NK-92 (cell line): Measurements from ENCODE around the gene MCF2L2.
"Not testable (repeated sequence)": the region's sequence is repeated elsewhere in the genome, so short reads cannot be mapped to it uniquely, and the experiment has no call there.

Experiments
- DNase-seq: peaks from one replicate; lab custom pipeline; 2025; ENCODE audit not compliant: unreplicated experiment; lab: John Stamatoyannopoulos, UW

The MCF2L2 gene

DNA sequence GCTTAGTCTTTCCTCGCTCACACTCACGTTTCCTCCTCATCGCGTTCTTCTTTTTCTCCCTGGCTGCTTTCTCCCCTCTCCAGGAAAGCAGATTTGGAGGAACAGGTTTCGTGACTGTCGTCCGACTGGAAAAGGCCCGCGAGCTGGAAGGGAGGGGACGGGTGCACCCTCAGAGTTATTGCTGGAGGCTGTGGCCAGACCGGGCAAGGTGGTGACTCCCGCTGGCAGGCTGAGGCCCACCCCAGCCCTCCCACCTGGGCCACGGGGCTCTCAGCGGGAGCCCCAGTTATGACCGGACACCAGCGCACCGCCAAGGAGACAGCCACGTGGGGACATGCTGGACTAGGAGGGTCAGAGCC lies 248.9 kb downstream of the MCF2L2 start:
- not testable (repeated sequence) for DNase-seq

GRCh38 chr3:183178833-183179549 lies 249.4 kb downstream of the MCF2L2 start:
- DNase-seq, result no peak

- DNase-seq, result no peak
Measured at GRCh38 chr3:183178512-183178832, 249.9 kb downstream of the MCF2L2 start.

DNA sequence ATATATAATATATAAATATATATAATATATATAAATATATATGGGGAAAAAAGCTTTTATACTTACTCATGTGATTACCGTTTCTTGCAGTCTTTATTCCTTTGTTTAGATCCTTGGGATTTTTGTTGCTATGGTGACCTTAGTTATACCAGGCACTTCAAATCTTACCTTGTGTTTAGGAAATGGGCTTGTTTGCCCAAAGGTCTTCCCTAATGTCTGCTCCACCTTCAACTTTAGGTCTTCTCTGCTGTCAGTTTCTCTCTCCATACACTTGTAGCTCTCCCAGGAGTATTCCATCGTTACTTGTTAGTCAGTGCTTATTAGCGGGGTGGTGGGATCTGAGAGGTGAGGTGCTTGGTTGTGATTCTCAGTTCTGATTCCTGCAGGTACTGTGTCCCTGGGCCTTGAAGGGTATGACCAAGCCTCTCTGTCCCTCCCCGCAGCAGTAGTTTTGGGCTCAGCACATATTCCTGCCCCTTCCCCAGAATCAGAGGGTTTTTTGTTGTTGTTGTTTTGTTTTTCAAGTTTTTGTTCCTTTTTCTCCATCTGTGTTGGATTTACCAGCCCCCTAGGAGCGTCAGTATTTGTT lies 256.3 kb downstream of the MCF2L2 start:
- DNase-seq, result no peak

DNA sequence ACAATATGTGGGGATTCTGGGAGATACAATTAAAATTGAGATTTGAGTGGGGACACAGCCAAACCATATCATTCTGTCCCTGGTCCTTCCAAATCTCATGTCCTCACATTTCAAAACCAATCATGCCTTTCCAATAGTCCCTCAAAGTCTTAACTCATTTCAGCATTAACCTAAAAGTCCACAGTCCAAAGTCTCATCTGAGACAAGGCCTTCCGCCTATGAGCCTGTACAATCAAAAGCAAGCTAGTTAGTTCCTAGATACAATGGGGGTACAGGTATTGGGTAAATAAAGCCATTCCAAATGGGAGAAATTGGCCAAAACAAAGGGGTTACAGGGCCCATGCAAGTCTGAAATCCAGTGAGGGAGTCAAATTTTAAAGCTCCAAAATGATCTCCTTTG lies 260.4 kb downstream of the MCF2L2 start:
- DNase-seq, result not testable (repeated sequence)

DNA sequence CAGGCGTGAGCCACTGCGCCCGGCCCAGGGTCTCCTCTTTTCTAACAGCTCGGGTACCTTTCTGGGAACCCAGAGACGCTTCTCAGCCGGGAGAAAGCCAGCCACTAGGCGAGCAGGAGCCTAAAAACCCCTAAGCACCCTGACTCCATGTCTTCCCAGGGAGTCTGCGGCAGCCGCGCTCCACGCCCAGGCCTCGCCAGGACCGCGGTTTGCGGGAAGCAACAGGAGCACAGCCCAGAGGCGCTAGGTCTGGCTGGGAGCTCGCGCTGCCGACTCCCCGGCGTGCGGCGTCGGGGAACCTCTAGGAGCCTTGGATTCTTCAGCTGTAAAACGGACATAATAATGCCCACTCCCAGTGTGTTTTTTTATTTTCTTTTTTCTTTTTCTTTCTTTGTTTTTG lies 264.9 kb downstream of the MCF2L2 start:
- DNase-seq, result no peak

DNA sequence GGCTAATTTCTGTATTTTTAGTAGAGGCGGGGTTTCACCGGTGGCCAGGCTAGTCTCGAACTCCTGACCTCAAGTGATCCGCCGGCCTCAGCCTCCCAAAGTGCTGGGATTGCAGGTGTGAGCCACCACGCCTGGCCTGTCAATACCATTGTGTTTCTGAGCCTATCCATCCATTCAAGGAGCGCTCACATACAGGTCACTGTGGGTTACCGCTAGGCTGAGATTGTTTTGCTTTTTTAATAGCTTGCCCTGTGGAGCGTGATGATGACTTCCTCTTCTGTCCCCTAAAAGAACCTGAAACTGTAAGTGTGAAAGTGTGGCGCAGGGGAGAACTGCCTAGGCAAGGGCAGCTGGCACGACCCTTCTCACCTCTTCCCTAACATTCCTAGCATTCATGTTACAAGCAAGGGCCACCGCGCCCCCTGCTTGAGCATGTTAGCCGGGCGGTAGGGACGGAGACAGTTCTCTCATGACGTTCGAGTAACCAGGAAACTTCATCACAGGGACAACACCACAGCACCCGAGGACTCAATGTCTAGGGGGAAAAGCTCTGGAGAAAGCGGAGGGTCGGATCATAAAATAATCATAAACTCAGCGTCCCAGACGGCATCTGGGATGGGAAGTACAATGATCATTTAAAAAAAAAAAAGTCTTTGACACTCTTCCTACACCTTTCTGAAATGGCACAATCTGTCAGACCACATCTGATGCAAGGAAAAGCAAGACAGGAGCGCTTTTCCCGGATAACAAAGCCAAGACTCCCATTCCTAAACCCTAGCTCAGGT lies 266.7 kb downstream of the MCF2L2 start:
- no peak for DNase-seq

DNA sequence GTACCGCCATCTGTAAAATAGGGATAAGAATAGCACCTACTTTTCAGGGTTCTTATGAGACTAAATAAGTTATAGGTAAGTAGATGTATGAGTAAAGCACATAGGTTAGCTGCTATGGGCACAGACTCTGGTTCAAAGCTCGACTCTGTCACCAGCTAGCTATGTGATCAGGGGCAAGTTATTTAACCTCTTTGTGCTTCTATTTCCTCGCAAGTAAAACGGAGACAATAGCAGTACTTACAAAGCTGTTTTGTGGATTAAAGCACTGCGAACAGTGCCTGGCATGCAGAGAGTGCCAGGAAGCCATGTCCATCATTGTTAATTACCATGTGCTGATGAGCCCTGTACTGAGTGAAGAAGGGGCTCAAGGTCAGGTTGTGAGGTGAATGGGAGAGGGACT lies 267.8 kb downstream of the MCF2L2 start:
- DNase-seq, result no peak

DNA sequence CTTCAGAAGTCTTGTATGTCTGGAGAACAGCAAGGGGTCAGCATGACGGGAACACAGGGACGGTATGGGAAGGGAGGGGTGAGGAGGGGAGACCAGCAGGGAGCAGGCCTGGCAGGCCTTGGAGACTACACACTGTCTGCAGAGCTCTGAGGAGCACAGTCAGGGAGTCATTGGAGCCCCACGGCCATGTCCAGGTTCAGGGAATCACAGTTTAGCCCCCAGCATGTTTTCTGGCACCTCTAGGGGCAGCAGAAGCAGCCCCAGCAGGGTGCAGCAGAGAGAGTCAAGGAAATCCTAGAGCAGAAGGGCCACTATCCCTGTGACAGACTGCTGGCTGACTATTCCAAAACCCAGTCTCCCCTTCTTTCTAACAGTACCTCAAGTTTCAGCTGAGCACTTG lies 269.1 kb downstream of the MCF2L2 start:
- no peak for DNase-seq

DNA sequence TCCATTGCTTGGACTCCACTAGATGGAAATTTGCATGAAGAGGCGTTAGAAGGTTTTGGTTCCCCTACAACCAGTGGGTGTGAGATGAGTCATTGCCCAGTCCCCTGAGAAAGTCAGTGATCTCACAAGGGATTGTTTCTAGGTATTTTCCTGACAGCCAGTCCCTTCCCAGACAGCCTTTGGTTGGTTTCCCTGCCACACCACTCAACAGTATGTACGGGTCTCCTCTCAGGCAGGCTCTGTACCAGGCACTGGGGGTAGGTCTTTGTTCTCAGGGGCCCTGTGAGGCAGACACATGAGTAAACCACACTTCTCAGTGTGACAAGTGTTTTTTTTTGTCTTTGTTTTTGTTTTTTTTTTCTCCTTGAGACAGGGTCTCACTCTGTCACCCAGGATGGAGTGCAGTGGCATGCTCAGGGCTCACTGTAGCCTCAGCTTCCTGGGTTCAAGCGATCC lies 269.8 kb downstream of the MCF2L2 start:
- DNase-seq, result no peak

DNA sequence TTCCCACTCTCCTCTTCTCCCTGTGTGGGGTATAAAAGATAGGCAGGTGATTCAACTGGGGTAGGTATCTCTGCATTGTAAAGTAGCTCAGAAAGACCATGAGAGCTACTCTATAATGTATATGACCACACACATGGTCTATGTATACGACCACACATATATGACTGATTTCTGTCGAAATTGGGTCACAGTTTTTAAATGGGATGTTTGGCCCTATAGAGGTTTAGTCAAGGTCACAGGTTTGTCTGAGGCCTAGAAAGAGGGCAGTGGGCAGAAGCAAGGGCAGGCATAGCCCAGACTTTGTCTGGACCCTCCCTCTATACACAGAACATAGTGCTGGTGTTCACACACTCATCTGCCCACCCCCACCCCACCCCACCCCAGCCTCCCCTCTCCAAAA lies 270.3 kb downstream of the MCF2L2 start:
- no peak for DNase-seq

- DNase-seq, result no peak
Measured at GRCh38 chr3:183156266-183156665, 272.2 kb downstream of the MCF2L2 start.

DNA sequence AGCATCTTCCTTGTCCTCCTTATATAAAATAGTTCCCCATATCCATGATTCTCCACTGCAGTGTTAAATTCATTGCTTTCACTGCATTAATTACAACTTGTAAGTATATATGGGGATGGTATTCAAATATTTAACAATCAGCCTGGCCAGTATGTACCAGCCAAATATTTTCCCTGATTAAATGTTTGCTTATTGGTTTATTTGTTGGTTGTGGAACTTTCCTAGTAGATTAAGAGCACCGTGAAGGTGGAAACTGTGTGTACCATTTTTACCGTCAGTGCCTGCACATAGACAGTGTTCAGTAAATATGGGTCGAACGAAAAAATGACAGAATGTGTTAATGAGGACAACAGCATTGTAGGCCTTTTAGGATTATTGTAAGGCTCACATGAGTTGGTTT lies 272.9 kb downstream of the MCF2L2 start:
- DNase-seq, result no peak

DNA sequence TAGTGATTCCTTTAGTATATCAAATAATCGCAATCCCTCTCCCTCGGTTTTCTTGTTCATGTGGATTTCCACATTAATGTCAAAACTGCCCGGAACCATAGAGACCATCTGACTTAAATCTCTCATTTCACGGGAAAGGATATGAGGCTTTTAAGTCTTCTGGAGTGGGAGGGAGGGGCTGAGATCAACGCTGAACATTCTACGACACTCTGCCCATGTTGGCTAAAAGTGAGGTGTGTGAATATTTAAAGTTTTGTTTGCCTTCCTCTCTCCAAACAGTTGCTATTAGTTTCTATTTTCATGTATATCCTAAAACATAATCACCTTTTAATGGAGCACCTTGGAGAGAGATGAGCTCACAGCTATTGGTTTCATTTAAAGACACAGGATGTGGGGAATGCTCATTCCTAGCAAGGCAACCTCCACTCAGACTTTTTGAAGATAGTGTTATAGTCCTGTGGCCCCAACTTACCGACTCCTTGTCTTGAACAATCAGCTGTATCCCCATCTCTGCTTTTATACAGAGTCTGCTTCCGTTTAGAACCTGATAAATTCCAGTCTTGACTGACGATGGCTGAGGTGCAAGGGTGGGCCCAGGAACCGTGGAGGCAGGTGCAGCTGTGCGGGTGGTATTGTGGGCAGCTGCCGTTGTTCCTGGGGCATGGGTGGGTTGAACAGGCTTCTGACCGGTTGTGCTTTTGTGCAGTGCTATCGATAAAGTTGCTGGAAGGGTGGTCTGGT lies 275.0 kb downstream of the MCF2L2 start:
- DNase-seq, result no peak

DNA sequence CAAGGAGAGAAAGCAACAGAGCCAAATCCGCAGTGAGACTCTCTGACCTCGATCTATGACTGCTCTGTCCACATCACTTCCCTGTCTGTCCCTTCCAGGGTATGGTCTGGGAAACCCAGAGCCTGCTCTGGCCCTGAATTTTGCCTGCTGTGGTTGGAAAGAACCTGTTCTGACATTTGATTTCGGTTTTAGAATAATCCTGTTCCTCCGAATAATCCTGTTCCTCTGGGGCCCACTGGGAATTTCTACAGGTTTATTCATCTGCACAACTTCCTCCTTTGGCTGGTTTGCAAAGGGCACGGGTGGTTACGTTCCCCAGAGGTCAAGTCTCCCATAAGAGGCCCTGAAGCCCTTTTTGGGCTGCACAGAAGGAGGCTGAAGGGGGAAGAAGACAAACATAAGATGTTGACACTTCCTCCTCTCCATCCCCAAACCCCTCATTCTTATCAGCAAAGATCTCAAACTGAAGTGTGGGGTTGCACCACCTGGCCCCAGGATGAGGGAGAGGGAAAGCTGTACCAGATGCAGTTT lies 276.5 kb downstream of the MCF2L2 start:
- no peak for DNase-seq

- DNase-seq, result no peak
Measured at GRCh38 chr3:183151086-183151485, 277.3 kb downstream of the MCF2L2 start.

DNA sequence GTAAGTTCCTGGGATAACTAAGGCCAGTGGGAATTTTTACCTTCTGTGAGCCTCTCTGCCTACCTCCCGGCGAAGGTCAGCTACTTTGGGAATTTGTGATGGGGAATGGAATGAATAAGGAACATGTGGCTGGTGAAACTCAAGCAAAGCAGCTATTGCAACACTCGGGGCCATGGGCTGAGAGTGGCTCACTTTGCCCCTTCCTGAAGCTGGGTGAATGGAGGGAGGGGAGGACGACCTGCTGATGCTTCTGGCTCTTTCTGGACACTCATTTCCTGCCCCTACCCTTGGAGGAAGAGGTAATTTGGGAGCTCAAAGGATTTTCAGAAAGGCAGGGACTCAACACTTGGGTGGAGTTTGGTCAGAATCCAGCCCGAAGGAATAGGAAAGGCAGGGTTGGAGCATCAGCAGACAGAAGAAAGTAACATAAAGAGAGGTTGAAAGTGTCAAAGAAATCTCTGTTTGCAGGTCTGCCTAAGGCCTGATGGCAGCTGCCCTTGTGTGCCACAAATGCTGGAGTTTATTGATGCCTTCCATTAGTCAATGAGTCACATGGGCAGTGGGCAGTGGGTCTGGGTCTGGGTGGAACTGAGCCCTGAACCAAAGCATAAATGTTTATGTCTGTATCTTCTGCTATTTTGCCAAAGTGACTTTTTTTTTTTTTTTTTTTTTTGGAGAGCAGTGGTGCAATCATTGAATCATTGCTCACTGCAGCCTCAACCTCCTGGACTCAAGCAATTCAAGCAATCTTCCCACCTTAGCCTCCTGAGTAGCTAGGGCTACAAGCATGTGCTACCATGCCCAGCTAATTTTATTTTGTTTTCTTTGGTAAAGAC lies 278.3 kb downstream of the MCF2L2 start:
- no peak for DNase-seq

DNA sequence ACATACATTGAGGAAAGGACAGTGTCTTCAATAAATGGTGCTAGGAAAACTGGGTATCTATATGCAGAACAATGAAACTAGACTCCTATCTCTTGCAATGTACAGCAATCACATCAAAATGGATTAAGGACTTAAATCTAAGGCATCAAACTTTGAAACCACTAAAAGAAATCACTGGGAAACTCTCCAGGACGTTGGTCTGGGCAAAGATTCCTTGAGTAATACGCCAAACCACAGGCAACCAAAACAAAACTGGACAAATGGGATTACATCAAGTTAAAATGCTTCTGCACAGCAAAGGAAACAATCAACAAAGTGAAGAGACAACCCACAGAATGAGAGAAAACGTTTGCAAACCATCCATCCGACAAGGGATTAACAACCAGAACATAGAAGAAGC lies 280.4 kb downstream of the MCF2L2 start:
- DNase-seq, result no peak

DNA sequence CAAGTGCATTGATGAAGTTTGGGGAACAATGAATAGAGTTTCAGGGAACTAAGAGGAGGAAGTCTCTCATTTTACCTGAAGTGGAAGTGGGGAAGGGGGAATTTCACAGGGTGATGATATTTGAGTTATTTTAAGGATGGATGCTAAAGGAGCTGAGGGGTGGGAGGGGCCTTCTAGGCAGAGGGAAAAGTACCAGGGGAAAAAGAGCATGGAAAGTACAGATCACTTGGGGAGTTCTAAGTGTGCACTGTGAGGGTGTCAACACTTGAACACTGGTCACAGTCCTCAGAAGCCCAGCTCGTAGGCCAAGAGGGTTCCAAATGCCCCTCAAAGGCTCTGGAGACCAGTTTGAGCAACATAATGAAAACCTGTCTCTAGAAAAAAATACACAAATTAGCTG lies 284.1 kb downstream of the MCF2L2 start:
- no peak for DNase-seq

- no peak for DNase-seq
Measured at GRCh38 chr3:183142199-183142598, 286.2 kb downstream of the MCF2L2 start.

DNA sequence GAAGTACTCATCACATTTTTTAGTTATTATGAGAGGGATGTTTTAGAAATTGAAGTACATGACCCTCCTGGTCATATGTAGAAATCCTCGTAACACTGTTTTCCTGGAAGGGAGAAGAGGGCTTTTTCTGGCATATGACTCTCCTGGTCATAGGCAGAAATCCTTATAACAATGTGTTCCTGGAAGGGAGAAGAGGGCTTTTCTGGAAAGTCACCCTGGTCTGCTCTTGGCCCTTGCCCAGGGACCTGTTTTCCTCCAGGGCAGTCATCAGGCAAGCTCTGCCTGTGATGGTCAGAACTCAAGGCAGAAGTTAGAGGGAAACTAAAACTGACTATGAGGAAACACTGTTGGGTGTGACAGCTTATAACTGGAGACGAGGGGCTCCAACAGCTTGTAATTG lies 293.6 kb downstream of the MCF2L2 start:
- DNase-seq, result no peak
